Activated CD4-positive, alpha-beta T cell treated with anti-CD3 and anti-CD28 coated beads, Interleukin-2, amount 50 U/mL, for 4 hours (primary cell): ENCODE data around the gene POLE2.
"Not testable (repeated sequence)": the region's sequence is repeated elsewhere in the genome, so short reads cannot be mapped to it uniquely, and the experiment has no call there.

Experiments
- DNase-seq, 2 experiments: peaks; one replicate each; pipeline ENCODE4 v3.0.0-alpha.2; 2020

POLE2 gene

DNA sequence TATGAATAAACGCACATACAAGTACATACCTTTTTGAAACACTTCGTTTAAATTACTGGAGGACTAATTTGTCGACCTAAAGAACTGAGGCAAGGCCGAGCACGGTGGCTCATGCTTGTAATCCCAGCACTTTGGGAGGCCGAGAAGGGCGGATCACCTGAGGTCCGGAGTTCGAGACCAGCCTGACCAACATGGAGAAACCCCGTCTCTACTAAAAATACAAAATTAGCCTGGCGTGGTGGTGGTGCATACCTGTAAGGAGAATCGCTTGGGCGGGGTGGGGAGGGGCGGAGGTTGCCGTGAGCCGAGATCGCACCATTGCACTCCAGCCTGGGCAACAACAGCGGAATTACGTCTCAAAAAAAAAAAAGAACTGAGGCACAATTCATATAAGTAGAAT, 68.7 kb downstream of the POLE2 start:
- DNase-seq, result not testable (repeated sequence)

DNA sequence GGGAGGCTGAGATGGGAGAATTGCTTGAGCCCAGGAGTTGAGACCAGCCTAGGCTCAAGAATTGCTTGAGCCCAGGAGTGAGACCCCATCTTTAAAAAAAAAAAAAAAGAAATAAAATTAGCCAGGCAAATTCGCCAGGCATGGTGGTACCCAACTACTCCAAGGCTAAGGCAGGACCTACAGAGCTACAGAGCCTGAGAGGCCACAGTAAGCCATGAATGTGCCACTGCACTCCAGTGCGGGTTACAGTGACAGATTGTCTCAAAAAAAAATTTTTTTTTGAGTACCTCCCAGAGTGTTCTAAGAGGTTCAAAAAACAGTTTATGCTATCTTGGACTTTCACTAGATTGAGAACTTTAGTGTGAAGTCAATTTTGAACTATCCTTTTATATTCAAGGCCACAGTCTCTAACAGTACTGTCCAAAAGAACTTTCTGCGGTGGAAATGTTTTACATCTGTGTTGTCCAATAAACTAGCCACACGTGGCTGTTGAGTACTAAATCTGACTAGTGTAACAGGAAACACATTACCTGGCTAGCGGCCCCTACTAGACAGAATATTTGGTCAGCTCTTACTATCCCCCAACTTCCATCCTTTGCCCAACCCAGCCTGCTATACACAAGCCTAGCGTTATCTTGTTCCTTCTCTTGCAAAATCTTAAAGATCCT, 70.0 kb downstream of the POLE2 start:
- no peak for DNase-seq

DNA sequence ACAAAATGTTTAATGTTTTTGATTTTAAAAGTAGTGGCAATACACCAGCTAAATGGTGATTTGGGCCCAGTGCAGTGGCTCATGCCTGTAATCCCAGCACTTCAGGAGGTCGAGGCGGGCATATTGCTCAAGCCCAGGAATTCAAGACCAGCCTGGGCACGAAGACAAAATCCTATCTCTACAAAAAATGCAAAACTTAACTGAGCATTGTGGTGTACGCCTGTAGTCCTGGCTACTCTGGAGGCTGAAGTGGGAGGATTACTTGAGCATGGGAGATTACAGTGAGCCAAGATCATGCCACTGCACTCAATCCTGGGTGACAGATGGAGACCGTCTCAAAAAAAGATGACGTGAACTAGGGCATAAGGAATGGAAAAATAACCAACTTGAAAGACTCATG, 72.2 kb downstream of the POLE2 start:
- no peak for DNase-seq

- no peak for DNase-seq
Observed at GRCh38 chr14:49614196-49614595, 73.8 kb downstream of the POLE2 start.

- no peak for DNase-seq
Observed at GRCh38 chr14:49612671-49613070, 75.3 kb downstream of the POLE2 start.

GRCh38 chr14:49612251-49612650, 75.8 kb downstream of the POLE2 start:
- no peak for DNase-seq

- DNase-seq, result no peak
Observed at GRCh38 chr14:49607583-49607982, 80.4 kb downstream of the POLE2 start.

DNA sequence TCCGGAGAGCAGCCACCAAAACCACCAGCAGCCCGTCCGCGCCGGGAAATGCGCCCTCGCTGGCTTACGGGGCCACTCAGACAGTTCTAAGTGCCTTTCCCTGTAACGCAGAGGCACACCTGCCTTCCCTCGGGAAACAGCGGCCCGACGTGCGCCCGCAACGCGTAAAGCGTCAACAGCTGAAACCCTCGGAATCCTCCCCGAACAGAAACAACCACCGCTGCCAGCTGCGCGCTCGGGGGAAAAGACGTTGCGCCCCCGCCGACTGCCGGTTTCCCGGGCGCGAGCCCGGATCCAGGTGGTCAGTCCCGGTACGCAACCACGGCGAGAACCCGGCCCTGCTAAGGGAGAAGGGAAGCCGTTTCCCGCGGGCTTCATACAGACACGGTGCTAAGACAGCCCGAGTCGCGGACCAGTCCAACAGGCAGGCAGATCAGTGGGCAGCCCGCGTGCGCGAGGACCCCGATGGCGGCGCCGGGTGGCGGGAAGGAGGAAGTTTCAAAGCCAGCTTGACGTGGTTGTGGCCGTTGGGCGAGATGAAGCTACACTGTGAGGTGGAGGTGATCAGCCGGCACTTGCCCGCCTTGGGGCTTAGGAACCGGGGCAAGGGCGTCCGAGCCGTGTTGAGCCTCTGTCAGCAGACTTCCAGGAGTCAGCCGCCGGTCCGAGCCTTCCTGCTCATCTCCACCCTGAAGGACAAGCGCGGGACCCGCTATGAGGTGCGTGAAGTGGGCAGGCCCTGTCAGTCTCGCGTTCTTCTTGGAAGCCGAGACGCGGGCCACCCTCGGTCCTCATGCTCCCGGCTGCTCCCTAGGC, 89.3 kb downstream of the POLE2 start, which contains the start of gene LRR1:
Gene LRR1 (plus strand): TSS at position 456 of the 816 bp plus-strand sequence. CDS start 81 bp downstream, at position 537.
- DNase-seq, result peak; percentile 81 to 88

- no peak for DNase-seq
Observed at GRCh38 chr14:49598189-49598484, 89.9 kb downstream of the POLE2 start.

GRCh38 chr14:49594347-49595091, 93.5 kb downstream of the POLE2 start:
- DNase-seq, result no peak
